Fibroblast of the aortic adventitia (primary cell): Measurements from ENCODE around the gene CC2D2B. TPM values are rescaled to one million over a fixed set of nuclear protein-coding genes. Genes with fewer than 3 reads are reported as not detected.

ENCODE experiments used
- DNase-seq: peaks from one replicate; pipeline ENCODE4 v3.0.0-alpha.2; 2010; ENCODE audit warnings: low read depth
- H3K4me3 ChIP-seq: 2 replicates; pipeline ENCODE4 v1.5.1; 2011; ENCODE audit warnings: low read depth, mild to moderate bottlenecking, control low read depth, low read length, moderate library complexity
- small RNA-seq: library from RNA; depleted of rRNA; stranded (forward); fragments of <200 nt; gene quantifications from one replicate; pipeline ENCODE3, GENCODE V24; 2012
- total RNA-seq: library from RNA; depleted of rRNA; stranded (reverse); fragments of >200 nt; gene quantifications from 2 replicates; pipeline ENCODE4 v1.2.3, GENCODE V29; 2012; ENCODE audit warnings: low replicate concordance
- TF ChIP-seq, protein P1 (sequence below): IDR thresholded peaks from 2 replicates; pipeline ENCODE4 v1.5.1; 2011; ENCODE audit warnings: mild to moderate bottlenecking, low read length, control low read depth, inconsistent platforms; ENCODE audit not compliant: insufficient read depth

CC2D2B gene
- total RNA-seq, 1 donor: 0.09 TPM

DNA sequence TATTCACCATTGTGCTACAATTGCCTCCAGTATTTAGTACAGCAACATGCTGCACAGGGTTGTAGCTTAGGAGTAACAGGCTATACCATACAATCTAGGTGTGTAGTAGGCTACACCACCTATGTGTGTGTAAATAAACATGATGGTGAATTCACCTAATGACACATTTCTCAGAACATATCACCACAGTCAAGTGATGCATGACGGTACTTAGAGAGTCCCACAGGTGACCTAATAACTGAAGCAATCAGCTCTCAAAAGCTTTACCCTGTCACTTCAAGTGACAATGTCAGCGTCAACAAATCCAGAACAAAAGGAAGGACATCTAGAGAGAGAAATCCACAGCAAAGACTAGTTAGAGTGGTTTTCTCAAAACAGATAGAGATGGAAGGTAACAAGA, 174.4 kb downstream of the CC2D2B start:
- TF ChIP-seq, protein P1, sequence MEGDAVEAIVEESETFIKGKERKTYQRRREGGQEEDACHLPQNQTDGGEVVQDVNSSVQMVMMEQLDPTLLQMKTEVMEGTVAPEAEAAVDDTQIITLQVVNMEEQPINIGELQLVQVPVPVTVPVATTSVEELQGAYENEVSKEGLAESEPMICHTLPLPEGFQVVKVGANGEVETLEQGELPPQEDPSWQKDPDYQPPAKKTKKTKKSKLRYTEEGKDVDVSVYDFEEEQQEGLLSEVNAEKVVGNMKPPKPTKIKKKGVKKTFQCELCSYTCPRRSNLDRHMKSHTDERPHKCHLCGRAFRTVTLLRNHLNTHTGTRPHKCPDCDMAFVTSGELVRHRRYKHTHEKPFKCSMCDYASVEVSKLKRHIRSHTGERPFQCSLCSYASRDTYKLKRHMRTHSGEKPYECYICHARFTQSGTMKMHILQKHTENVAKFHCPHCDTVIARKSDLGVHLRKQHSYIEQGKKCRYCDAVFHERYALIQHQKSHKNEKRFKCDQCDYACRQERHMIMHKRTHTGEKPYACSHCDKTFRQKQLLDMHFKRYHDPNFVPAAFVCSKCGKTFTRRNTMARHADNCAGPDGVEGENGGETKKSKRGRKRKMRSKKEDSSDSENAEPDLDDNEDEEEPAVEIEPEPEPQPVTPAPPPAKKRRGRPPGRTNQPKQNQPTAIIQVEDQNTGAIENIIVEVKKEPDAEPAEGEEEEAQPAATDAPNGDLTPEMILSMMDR: no peak
- H3K4me3 ChIP-seq: no peak overlapping the region
- DNase-seq: no peak

Small RNA genes lying within 50 kb of the gene (small RNA-seq; reads per million reads assigned to genes)
- gene MIR3157: 2.0 reads per million, percentile 67 among the genes with 10 or more reads in this experiment

Other genes with a start within 250 kb of the CC2D2B start
- gene TCTN3, start 214.0 kb upstream of the CC2D2B start, total RNA-seq: 20.4 and 38.3 TPM in 2 replicates
- 0.09 and 0.16 TPM in 2 replicates for gene ENTPD1, start 151.8 kb upstream of the CC2D2B start, total RNA-seq
- gene CCNJ, start 135.6 kb downstream of the CC2D2B start, total RNA-seq: 2.6 and 4.5 TPM in 2 replicates
- gene ZNF518A, start 222.3 kb downstream of the CC2D2B start, total RNA-seq: 8.6 and 20.8 TPM in 2 replicates